A673 (cell line): Measurements from ENCODE around the gene ITPKC. TPM values are rescaled to one million over a fixed set of nuclear protein-coding genes. Genes with fewer than 3 reads are reported as not detected.
A peak's percentile ranks its signal among the peaks of the same experiment; 100 is the strongest.

Experiments
- BruUV-seq: library from RNA; stranded (reverse); fragments of 400-500 nt; replicated peaks from 2 replicates; lab custom pipeline; 2021; lab: Mats Ljungman, UMichigan
- CTCF ChIA-PET: fragments of 300-600 bp; sonication (Branson Sonifier 250); formaldehyde crosslinking; loops from one replicate; lab custom pipeline; 2022; ENCODE audit warnings: antibody characterized with exemption; lab: Charles Lee
- POLR2A ChIA-PET: fragments of 300-600 bp; sonication (Branson Sonifier 250); formaldehyde crosslinking; loops from one replicate; lab custom pipeline; 2022; ENCODE audit warnings: antibody characterized with exemption; ENCODE audit not compliant: low non-redundant PET; lab: Charles Lee
- DNase-seq: peaks from one replicate; pipeline ENCODE4 v3.0.0-alpha.2; 2015; ENCODE audit warnings: low spot score
- H3K27ac ChIP-seq: fragments of 200-600 bp; sonication (generic); 2 replicates; pipeline ENCODE4 v1.5.1; 2016; ENCODE audit warnings: mixed run types, low read depth, mild to moderate bottlenecking, mixed read lengths, antibody characterized with exemption, low read length; ENCODE audit not compliant: poor library complexity, severe bottlenecking
- H3K27me3 ChIP-seq: fragments of 200-600 bp; sonication (generic); replicated peaks from 2 replicates; pipeline ENCODE4 v1.6.1; 2017; ENCODE audit warnings: mixed run types, low read depth, mild to moderate bottlenecking, mixed read lengths, antibody characterized with exemption, low read length; ENCODE audit not compliant: insufficient read depth, poor library complexity
- H3K36me3 ChIP-seq: fragments of 200-600 bp; sonication (generic); 2 replicates; pipeline ENCODE4 v1.6.1; 2016; ENCODE audit warnings: mixed run types, mild to moderate bottlenecking, mixed read lengths, antibody characterized with exemption, low read length; ENCODE audit not compliant: insufficient read depth, poor library complexity, severe bottlenecking
- H3K4me1 ChIP-seq: fragments of 200-600 bp; sonication (generic); 2 replicates; pipeline ENCODE4 v1.6.1; 2017; ENCODE audit warnings: mixed run types, mild to moderate bottlenecking, mixed read lengths, antibody characterized with exemption, low read length; ENCODE audit not compliant: insufficient read depth, poor library complexity, severe bottlenecking
- H3K4me3 ChIP-seq: fragments of 200-600 bp; sonication (generic); 2 replicates; pipeline ENCODE4 v1.5.1; 2016; ENCODE audit warnings: low read depth, mixed run types, mild to moderate bottlenecking, mixed read lengths, low read length; ENCODE audit not compliant: poor library complexity, severe bottlenecking
- H3K9me3 ChIP-seq: fragments of 200-600 bp; sonication (generic); 2 replicates; pipeline ENCODE4 v1.6.1; 2016; ENCODE audit warnings: mixed run types, low read depth, mild to moderate bottlenecking, mixed read lengths, antibody characterized with exemption, low read length; ENCODE audit not compliant: poor library complexity, severe bottlenecking
- CTCF ChIP-seq: fragments of 300-800, 200-600 bp; sonication (generic); conservative IDR thresholded peaks from 2 replicates; pipeline ENCODE4 v1.5.1; 2017; ENCODE audit warnings: low read depth, mild to moderate bottlenecking, antibody characterized with exemption, low read length, moderate library complexity, mixed read lengths
- EZH2 ChIP-seq: fragments of 200-600 bp; sonication (generic); IDR thresholded peaks from 2 replicates; pipeline ENCODE4 v1.6.1; 2017; ENCODE audit warnings: borderline replicate concordance, low read depth, mild to moderate bottlenecking, mixed read lengths, antibody characterized with exemption, low read length; ENCODE audit not compliant: poor library complexity, severe bottlenecking
- intact Hi-C: fragments of 100-400 bp; cut with micrococcal nuclease; formaldehyde crosslinking; loops from one replicate; pipeline ENCODE4 v1.10.0; 2022; ENCODE audit not compliant: unreplicated experiment
- total RNA-seq: library from RNA; stranded (reverse); gene quantifications from 2 replicates; pipeline ENCODE4 v1.2.3, GENCODE V29; 2021

Gene ITPKC
- total RNA-seq, 1 experiment from 2014 or later, result 7.2 TPM

GRCh38 chr19:40752257-40752781 is 35.4 kb downstream of the ITPKC start:
- Histone ChIP-seq H3K36me3 (peaks cover 25% of the 10 kb centered on the region), H3K4me1 (peaks cover 12% of the 10 kb centered on the region), H3K4me3 (peak overlapping the region; percentile 90), H3K9me3 (no peaks in the 10 kb centered on the region), H3K27ac (peak overlapping the region; percentile 97), H3K27me3 (no peaks in the 10 kb centered on the region)
- CTCF ChIA-PET, result no interaction called here
- no TSS peak for BruUV-seq
- POLR2A ChIA-PET, result no interaction called here
- no peak for DNase-seq
- TF ChIP-seq EZH2, result no peak
- TF ChIP-seq CTCF, result no peak
- intact Hi-C loops, result no loop called here

GRCh38 chr19:40754611-40755247 is 37.8 kb downstream of the ITPKC start:
- Histone ChIP-seq H3K4me1 (peaks cover 7% of the 10 kb centered on the region), H3K27me3 (no peaks in the 10 kb centered on the region), H3K36me3 (peaks cover 43% of the 10 kb centered on the region), H3K27ac (peak overlapping the region; percentile 6), H3K9me3 (no peaks in the 10 kb centered on the region), H3K4me3 (no peak overlapping the region)
- intact Hi-C loops, result no loop called here
- DNase-seq, result no peak
- POLR2A ChIA-PET, result interaction anchor here (0.6 kb wide), 2 partner anchors 15 to 535 kb away, joined by 5 to 9 read pairs; no protein-coding TSS in a partner anchor
- CTCF ChIA-PET, result interaction anchor here (0.8 kb wide), 1 partner anchor 8 kb away, joined by 5 read pairs; no protein-coding TSS in a partner anchor
- no TSS peak for BruUV-seq
- TF ChIP-seq CTCF (no peak), EZH2 (no peak)

GRCh38 chr19:40755248-40755624 is 38.3 kb downstream of the ITPKC start:
- TF ChIP-seq CTCF, result no peak
- TF ChIP-seq EZH2, result no peak
- Histone ChIP-seq H3K36me3 (peaks cover 48% of the 10 kb centered on the region), H3K4me1 (peaks cover 3% of the 10 kb centered on the region), H3K9me3 (no peaks in the 10 kb centered on the region), H3K27me3 (no peaks in the 10 kb centered on the region), H3K27ac (no peak overlapping the region), H3K4me3 (no peak overlapping the region)
- no peak for DNase-seq
- intact Hi-C loops, result no loop called here
- CTCF ChIA-PET, result interaction anchor here (0.8 kb wide), 1 partner anchor 8 kb away, joined by 5 read pairs; no protein-coding TSS in a partner anchor
- POLR2A ChIA-PET, result interaction anchor here (0.6 kb wide), 2 partner anchors 15 to 534 kb away, joined by 5 to 9 read pairs; no protein-coding TSS in a partner anchor
- BruUV-seq, result no TSS peak
